ENCODE results near the gene VWC2L.

- TF ChIP-seq CTCF (IDR thresholded peaks at IDR 0.05) (no peak), POLR2A (IDR thresholded peaks at IDR 0.05) (no peak)
Measured at GRCh38 chr2:214477305-214477704, 66.5 kb downstream of the VWC2L start.

Data from esophagus squamous epithelium (tissue), 4 donors.